GM18511 (cell line): ENCODE data around the gene LCN10.

ENCODE experiments used
- ATAC-seq: cut with Tn5 transposase; IDR thresholded peaks from one replicate; pipeline ENCODE4 v1.9.1; 2021; ENCODE audit warnings: mild to moderate bottlenecking, moderate library complexity; ENCODE audit not compliant: unreplicated experiment

The LCN10 gene

GRCh38 chr9:136690104-136690805, 52.5 kb downstream of the LCN10 start:
- no peak for ATAC-seq

- no peak for ATAC-seq
These were observed 53.7 kb downstream of the LCN10 start for GRCh38 chr9:136689108-136689460.

DNA sequence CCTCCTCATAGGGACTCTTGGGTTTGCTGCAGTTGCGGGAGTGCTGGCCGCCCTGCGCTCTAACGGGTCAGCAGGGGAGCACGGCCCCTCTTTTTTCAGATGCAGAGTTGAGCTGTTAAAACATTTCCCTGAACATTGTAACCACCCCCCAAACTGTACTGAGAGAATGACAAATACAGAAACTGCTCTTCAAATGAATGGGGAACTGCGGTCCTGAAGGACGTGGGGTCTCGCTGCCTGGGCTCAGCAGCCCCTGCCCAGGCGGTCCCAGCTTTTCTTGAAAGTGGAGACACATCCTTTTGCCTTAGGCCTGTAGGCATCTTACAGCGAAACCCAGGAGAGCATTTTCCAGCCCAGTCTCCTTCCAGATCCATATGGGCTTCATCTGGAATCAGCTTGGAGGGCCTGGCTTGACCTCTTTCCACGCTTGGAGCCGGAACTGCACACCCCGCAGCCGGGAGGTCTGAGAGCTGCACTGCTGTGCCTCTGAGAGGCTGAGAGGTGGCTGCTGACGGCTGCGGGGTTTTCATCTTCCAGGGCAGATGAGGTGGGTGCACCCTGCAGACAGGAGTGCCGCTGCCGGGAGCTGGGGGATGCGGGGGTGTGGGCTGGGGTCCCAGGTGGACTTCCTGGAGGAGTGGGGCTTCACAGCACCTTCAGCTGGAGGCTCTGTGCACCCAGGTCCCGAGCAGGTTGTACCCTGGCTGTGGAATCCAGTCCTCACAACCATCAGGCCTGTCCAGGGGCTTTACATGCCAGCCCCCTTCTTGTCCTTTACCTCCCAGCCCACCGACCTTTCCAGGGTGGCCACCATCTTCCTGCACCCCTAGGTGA, 54.2 kb downstream of the LCN10 start:
- ATAC-seq: no peak
